PFSK-1 (cell line): ENCODE measurements around the gene TMEM132E.

ENCODE experiments used
- FOXP2 ChIP-seq: optimal IDR thresholded peaks from 2 replicates; pipeline ENCODE3; 2011; ENCODE audit warnings: borderline replicate concordance, control low read depth, inconsistent platforms; ENCODE audit not compliant: insufficient read depth; ENCODE audit errors: extremely low read length, extremely low read depth
- POLR2AphosphoS5 ChIP-seq: IDR thresholded peaks from 2 replicates; pipeline ENCODE4 v1.6.1; 2012; ENCODE audit warnings: low read depth, mild to moderate bottlenecking, control low read depth, low read length, moderate library complexity
- SIN3A ChIP-seq: IDR thresholded peaks from 2 replicates; pipeline ENCODE4 v1.6.1; 2012; ENCODE audit warnings: mild to moderate bottlenecking, low read length, moderate library complexity, borderline replicate concordance; ENCODE audit not compliant: insufficient read depth
- TAF1 ChIP-seq: IDR thresholded peaks from 2 replicates; pipeline ENCODE4 v1.6.1; 2012; ENCODE audit warnings: low read length, control low read depth, borderline replicate concordance; ENCODE audit not compliant: insufficient read depth
- TF ChIP-seq, protein P1 (sequence below), 2 experiments: IDR thresholded peaks; 2 replicates each; pipeline versions ENCODE4 v1.6.1 to v1.8.0; 2011 to 2012; ENCODE audit warnings: low read depth in 2 of 2, low read length in 2 of 2, control low read depth in 1 of 2, inconsistent platforms in 1 of 2, mild to moderate bottlenecking in 1 of 2, moderate library complexity in 1 of 2; ENCODE audit not compliant: insufficient read depth in 1 of 2

Gene TMEM132E

DNA sequence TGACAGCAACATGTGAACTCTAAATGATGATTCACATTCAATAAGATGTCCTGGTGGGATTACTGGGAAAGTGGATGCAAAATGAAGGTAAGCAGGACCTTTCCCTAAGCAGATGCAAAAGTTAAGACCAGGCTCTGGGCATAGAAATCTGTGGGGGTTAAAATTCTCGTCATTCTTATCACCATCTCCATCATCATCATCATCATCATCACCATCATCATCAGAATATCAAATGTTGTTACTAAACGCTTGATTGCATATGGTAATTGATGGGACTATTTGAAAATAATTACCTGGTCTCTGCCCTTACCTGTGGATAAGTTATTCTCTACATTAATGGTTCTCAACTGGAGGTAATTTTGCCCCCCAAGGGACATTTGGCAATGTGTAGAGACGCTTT, 41.9 kb upstream of the TMEM132E start:
- TF ChIP-seq, protein P1, sequence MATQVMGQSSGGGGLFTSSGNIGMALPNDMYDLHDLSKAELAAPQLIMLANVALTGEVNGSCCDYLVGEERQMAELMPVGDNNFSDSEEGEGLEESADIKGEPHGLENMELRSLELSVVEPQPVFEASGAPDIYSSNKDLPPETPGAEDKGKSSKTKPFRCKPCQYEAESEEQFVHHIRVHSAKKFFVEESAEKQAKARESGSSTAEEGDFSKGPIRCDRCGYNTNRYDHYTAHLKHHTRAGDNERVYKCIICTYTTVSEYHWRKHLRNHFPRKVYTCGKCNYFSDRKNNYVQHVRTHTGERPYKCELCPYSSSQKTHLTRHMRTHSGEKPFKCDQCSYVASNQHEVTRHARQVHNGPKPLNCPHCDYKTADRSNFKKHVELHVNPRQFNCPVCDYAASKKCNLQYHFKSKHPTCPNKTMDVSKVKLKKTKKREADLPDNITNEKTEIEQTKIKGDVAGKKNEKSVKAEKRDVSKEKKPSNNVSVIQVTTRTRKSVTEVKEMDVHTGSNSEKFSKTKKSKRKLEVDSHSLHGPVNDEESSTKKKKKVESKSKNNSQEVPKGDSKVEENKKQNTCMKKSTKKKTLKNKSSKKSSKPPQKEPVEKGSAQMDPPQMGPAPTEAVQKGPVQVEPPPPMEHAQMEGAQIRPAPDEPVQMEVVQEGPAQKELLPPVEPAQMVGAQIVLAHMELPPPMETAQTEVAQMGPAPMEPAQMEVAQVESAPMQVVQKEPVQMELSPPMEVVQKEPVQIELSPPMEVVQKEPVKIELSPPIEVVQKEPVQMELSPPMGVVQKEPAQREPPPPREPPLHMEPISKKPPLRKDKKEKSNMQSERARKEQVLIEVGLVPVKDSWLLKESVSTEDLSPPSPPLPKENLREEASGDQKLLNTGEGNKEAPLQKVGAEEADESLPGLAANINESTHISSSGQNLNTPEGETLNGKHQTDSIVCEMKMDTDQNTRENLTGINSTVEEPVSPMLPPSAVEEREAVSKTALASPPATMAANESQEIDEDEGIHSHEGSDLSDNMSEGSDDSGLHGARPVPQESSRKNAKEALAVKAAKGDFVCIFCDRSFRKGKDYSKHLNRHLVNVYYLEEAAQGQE (IDR thresholded peaks at IDR 0.05; ENCODE audit: insufficient read depth in 1 of 2, low read depth in 2 of 2, low read length in 2 of 2), result no peak
- TF ChIP-seq POLR2AphosphoS5 (no peak), TAF1 (no peak), FOXP2 (no peak), SIN3A (no peak)

DNA sequence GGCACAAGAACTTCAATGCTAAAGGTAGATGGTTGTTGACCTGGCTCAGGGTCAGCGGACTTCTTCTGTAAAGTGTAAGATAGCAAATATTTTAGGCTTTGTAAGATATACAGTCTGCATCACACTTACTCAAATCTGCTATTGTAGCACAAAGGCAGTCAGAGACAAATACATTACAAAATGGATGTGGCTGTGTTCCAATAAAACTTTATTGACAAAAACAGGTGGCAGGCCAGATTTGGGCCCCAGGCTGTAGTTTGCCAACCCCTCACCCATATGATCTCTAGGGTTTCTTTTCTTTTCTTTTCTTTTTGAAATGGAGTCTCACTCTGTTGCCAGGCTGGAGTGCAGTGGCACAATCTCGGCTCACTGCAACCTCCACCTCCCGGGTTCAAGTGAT, 39.5 kb upstream of the TMEM132E start:
- TF ChIP-seq SIN3A (no peak), POLR2AphosphoS5 (no peak), TAF1 (no peak), FOXP2 (no peak)
- TF ChIP-seq, protein P1 (IDR thresholded peaks at IDR 0.05; ENCODE audit: insufficient read depth in 1 of 2, low read depth in 2 of 2, low read length in 2 of 2), result no peak

DNA sequence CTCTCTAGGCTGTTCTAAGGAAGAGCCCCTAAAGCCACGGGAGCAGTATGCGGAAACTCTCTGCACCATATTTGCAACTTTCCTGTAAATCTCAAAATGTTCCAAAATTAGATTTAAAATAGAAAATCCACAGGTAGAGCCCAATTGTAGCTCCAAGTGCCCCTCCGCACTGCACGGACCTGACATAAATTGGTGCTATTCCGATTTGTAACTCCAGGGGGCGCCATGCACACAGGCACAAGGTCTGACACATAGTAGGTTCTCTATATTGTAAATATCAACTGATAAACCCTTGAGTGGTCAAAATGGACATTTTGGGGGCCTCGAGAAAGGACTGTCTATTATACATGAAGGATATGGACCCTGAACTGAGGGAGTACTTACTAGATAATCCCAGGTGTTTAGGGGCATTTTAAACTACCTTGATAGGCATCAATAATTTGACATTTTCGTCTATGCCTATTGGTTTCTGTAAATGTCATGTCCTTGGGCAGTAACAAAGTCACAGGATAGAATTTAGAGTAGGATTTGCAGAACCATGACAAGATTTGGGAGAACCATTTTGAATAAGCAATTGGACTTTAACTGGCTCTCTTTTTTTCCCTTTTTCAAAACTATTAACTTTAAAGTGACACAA, 36.6 kb upstream of the TMEM132E start:
- no peak for TF ChIP-seq SIN3A
- TF ChIP-seq TAF1, result no peak
- no peak for TF ChIP-seq POLR2AphosphoS5
- TF ChIP-seq, protein P1 (IDR thresholded peaks at IDR 0.05; ENCODE audit: insufficient read depth in 1 of 2, low read depth in 2 of 2, low read length in 2 of 2), result no peak
- TF ChIP-seq FOXP2, result no peak

DNA sequence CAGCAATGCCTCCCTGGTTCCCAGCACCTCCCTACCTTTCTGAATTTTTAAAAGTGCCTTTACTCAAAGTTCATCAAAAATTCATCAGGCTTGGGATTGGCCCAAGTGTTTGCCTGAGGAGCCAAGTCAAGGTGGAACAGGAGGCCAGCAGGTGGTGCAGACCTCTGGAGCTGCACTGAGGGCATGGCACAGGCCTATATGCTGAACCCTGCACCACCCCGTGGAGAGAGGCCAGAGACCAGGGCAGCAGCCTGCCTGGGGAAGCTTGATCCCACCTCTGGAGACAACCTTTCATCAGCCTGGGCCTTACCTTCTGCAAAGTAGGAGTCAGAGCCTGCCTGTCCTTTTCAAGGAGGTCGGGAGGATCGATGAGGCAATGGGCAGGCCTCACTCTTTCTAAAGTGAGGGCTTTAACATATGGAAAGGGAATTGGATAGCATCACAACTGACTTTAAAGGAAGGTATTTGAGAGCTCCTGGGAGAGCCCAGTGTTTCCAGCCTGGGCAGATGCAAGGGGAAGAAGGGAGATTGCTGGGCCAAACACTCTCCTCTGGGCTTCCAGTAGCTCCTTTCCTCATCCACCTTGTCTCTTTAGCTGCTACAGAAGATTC, 31.8 kb upstream of the TMEM132E start:
- TF ChIP-seq, protein P1 (IDR thresholded peaks at IDR 0.05; ENCODE audit: insufficient read depth in 1 of 2, low read depth in 2 of 2, low read length in 2 of 2), result no peak

DNA sequence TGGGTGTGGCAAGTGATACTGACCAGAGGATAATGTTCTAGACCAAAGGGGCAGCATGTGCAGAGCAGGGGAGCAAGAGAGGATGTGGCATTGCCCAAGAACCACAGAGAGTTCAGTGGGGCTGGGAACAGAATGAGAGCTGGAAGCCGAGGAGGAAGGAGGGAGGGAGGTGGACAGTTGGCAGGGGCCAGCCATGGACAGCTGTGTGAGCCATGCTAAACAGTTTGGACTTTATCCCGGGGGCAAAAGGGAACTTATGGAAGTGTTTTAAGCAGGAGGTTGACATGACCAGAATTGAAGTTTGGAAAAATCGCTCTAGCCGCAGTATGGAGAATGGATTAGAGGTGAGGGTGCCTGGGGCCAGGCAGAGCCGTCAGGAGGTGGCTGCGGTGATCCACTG, 29.4 kb upstream of the TMEM132E start:
- TF ChIP-seq POLR2AphosphoS5 (no peak), FOXP2 (no peak), TAF1 (no peak), SIN3A (no peak)
- TF ChIP-seq, protein P1 (IDR thresholded peaks at IDR 0.05; ENCODE audit: insufficient read depth in 1 of 2, low read depth in 2 of 2, low read length in 2 of 2), result no peak
